HepG2 (cell line): Measurements from ENCODE around the gene COL4A6. TPM values are rescaled to one million over a fixed set of nuclear protein-coding genes. Genes with fewer than 3 reads are reported as not detected.

Experiments
- CEBPB ChIP-seq: IDR thresholded peaks from 2 replicates; pipeline ENCODE4 v1.6.1; 2011; ENCODE audit warnings: low read depth, low read length, improper control_type of control experiment, borderline replicate concordance
- ELF3 ChIP-seq: IDR thresholded peaks from 2 replicates; pipeline ENCODE4 v1.6.1; 2016; ENCODE audit warnings: missing genetic modification reagents, missing compliant biosample characterization
- FOXO1 ChIP-seq: sonication (generic); formaldehyde crosslinking; IDR thresholded peaks from 2 replicates; pipeline ENCODE4 v1.4.0; 2020; ENCODE audit warnings: missing genetic modification reagents
- FOXP1 ChIP-seq, 2 experiments: fragments of 450-650 bp in 1 of 2; IDR thresholded peaks; 2 replicates each; pipeline ENCODE4 v1.6.1; 2017 to 2018; ENCODE audit warnings: antibody characterized with exemption in 1 of 2
- FOXP4 ChIP-seq: sonication (generic); formaldehyde crosslinking; IDR thresholded peaks from 2 replicates; pipeline ENCODE4 v1.4.0; 2020; ENCODE audit warnings: missing genetic modification reagents
- HMG20A ChIP-seq: IDR thresholded peaks from 2 replicates; pipeline ENCODE4 v1.6.1; 2016; ENCODE audit warnings: borderline replicate concordance
- HNF4A ChIP-seq: sonication (generic); formaldehyde crosslinking; IDR thresholded peaks from 2 replicates; pipeline ENCODE4 v1.4.0; 2020; ENCODE audit warnings: missing genetic modification reagents
- MAFK ChIP-seq, 2 experiments: IDR thresholded peaks in 1 of 2; conservative IDR thresholded peaks in 1 of 2; 2 replicates each; pipeline ENCODE4 v1.6.1; 2011; ENCODE audit warnings: improper control_type of control experiment in 2 of 2, low read length in 2 of 2
- NAIF1 ChIP-seq: sonication (generic); formaldehyde crosslinking; IDR thresholded peaks from 2 replicates; pipeline ENCODE4 v1.5.0; 2020; ENCODE audit warnings: mild to moderate bottlenecking, missing genetic modification reagents, borderline replicate concordance
- PHF21A ChIP-seq: sonication (generic); formaldehyde crosslinking; IDR thresholded peaks from 2 replicates; pipeline ENCODE4 v1.5.0; 2020; ENCODE audit warnings: mild to moderate bottlenecking, missing genetic modification reagents
- PITX1 ChIP-seq: sonication (generic); formaldehyde crosslinking; IDR thresholded peaks from 2 replicates; pipeline ENCODE4 v1.5.1; 2020; ENCODE audit warnings: mild to moderate bottlenecking, missing genetic modification reagents
- PRDM10 ChIP-seq: sonication (generic); formaldehyde crosslinking; IDR thresholded peaks from 2 replicates; pipeline ENCODE4 v1.4.0; 2020; ENCODE audit warnings: low read depth, missing genetic modification reagents
- RXRB ChIP-seq: IDR thresholded peaks from 2 replicates; pipeline ENCODE4 v1.6.1; 2016; ENCODE audit warnings: borderline replicate concordance, missing genetic modification reagents, missing compliant biosample characterization
- SMAD3 ChIP-seq: sonication (generic); formaldehyde crosslinking; IDR thresholded peaks from 2 replicates; pipeline ENCODE4 v1.4.0; 2020; ENCODE audit warnings: missing genetic modification reagents
- SOX5 ChIP-seq: IDR thresholded peaks from 2 replicates; pipeline ENCODE4 v1.6.1; 2016; ENCODE audit warnings: borderline replicate concordance
- SOX6 ChIP-seq, 2 experiments: fragments of 450-650 bp in 1 of 2; sonication (generic) in 1 of 2; formaldehyde crosslinking in 1 of 2; IDR thresholded peaks; 2 replicates each; pipeline versions ENCODE4 v1.4.0 to v1.6.1; 2017 to 2020; ENCODE audit warnings: antibody characterized with exemption in 1 of 2, mild to moderate bottlenecking in 1 of 2, missing genetic modification reagents in 1 of 2
- THRA ChIP-seq: sonication (generic); formaldehyde crosslinking; IDR thresholded peaks from 2 replicates; pipeline ENCODE4 v1.4.0; 2020; ENCODE audit warnings: missing genetic modification reagents, borderline replicate concordance
- ZNF644 ChIP-seq: IDR thresholded peaks from 2 replicates; pipeline ENCODE4 v1.6.1; 2016; ENCODE audit warnings: low read depth
- polyA plus RNA-seq, 8 experiments: library from polyadenylated mRNA; depleted of rRNA in 3 of 8; stranded (reverse) in 7 of 8; unstranded in 1 of 8; fragments of >200 nt; fragmentation: Illumina TruSeq in 4 of 8; extraction: Trizol in 4 of 8; gene quantifications; 2 replicates each; pipeline versions ENCODE4 v1.2.1 to v1.2.3, GENCODE V29; 2011 to 2016; ENCODE audit warnings: low read depth in 4 of 8, missing spikeins in 1 of 8, mixed read lengths in 1 of 8; ENCODE audit not compliant: insufficient read depth in 1 of 8
- total RNA-seq, 5 experiments: library from RNA; depleted of rRNA; stranded (reverse); fragments of >200 nt; fragmentation: Illumina TruSeq; extraction: Trizol; gene quantifications; 2 replicates each; pipeline ENCODE4 v1.2.3, GENCODE V29; 2016; ENCODE audit warnings: low read depth in 1 of 5

COL4A6 gene
- total and polyA plus RNA-seq, 2 of the 13 experiments (the other 11 are each of a cell fraction or from before 2014, with no cell fraction given) = 4.5 to 8.2 TPM

GRCh38 chrX:108261549-108262203 lies 176.5 kb downstream of the COL4A6 start (continued):
- TF ChIP-seq PRDM10 (CRISPR knock-in tag) (peak; percentile 75; the same call in 1 of the 2 replicates), ZNF644 (CRISPR knock-in tag) (peak; percentile 74; the same call in 1 of the 2 replicates), HNF4A (peak; percentile 12; the same call in 1 of the 2 replicates), FOXP1 (IDR thresholded peaks at IDR 0.05) (no peak), FOXP1 (CRISPR knock-in tag; IDR thresholded peaks at IDR 0.05) (peak; percentile 82), SMAD3 (CRISPR knock-in tag) (peak; percentile 63; the same call in 1 of the 2 replicates), HMG20A (peak; percentile 65), FOXP4 (CRISPR knock-in tag) (peak; percentile 88), PHF21A (CRISPR knock-in tag) (no peak), SOX6 (IDR thresholded peaks at IDR 0.05) (no peak), SOX6 (CRISPR knock-in tag; IDR thresholded peaks at IDR 0.05) (peak; percentile 92), NAIF1 (CRISPR knock-in tag) (no peak), PITX1 (CRISPR knock-in tag) (peak; percentile 43; the same call in 1 of the 2 replicates), RXRB (peak; percentile 69; the same call in 1 of the 2 replicates), CEBPB (peak; percentile 78), MAFK (conservative IDR thresholded peaks at IDR 0.05 in 1 of 2, IDR thresholded peaks at IDR 0.05 in 1 of 2; ENCODE audit: low read length in 2 of 2) (no peak), THRA (CRISPR knock-in tag) (0 out of 2 replicates have a peak, but pooled peaks have one; percentile 23), FOXO1 (CRISPR knock-in tag) (peak; percentile 66; the same call in 1 of the 2 replicates), ELF3 (CRISPR knock-in tag) (peak; percentile 37; the same call in 1 of the 2 replicates), SOX5 (CRISPR knock-in tag) (peak; percentile 91)
